22Rv1 (cell line): ENCODE results near the gene MIEN1.

Source experiments
- H3K27ac ChIP-seq: fragments of 450-650 bp; 2 replicates; pipeline ENCODE4 v1.5.1; 2017
- ZFX ChIP-seq: fragments of 450-650 bp; IDR thresholded peaks from 2 replicates; pipeline ENCODE4 v1.6.1; 2017; ENCODE audit warnings: antibody characterized with exemption, borderline replicate concordance
- TF ChIP-seq, protein P1 (sequence below): fragments of 450-650 bp; IDR thresholded peaks from 2 replicates; pipeline ENCODE4 v1.5.1; 2017; ENCODE audit warnings: mild to moderate bottlenecking

MIEN1 gene

DNA sequence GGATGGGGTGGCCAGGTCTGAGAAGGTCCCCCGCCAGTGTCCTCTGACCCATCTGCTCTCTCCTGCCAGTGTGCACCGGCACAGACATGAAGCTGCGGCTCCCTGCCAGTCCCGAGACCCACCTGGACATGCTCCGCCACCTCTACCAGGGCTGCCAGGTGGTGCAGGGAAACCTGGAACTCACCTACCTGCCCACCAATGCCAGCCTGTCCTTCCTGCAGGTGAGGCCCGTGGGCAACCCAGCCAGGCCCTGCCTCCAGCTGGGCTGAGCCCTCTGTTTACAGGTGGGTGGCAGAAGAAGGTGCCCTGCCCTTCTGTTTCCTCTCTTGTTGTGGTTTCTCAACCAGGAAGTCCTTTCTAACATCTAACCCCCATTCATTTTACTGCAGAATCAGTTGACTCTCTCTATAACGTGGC lies 23.4 kb downstream of the MIEN1 start:
- H3K27ac ChIP-seq: 0 out of 2 replicates have a peak overlapping the region, but pooled peaks have one; percentile 90
- no peak for TF ChIP-seq ZFX
- TF ChIP-seq, protein P1, sequence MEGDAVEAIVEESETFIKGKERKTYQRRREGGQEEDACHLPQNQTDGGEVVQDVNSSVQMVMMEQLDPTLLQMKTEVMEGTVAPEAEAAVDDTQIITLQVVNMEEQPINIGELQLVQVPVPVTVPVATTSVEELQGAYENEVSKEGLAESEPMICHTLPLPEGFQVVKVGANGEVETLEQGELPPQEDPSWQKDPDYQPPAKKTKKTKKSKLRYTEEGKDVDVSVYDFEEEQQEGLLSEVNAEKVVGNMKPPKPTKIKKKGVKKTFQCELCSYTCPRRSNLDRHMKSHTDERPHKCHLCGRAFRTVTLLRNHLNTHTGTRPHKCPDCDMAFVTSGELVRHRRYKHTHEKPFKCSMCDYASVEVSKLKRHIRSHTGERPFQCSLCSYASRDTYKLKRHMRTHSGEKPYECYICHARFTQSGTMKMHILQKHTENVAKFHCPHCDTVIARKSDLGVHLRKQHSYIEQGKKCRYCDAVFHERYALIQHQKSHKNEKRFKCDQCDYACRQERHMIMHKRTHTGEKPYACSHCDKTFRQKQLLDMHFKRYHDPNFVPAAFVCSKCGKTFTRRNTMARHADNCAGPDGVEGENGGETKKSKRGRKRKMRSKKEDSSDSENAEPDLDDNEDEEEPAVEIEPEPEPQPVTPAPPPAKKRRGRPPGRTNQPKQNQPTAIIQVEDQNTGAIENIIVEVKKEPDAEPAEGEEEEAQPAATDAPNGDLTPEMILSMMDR: no peak

DNA sequence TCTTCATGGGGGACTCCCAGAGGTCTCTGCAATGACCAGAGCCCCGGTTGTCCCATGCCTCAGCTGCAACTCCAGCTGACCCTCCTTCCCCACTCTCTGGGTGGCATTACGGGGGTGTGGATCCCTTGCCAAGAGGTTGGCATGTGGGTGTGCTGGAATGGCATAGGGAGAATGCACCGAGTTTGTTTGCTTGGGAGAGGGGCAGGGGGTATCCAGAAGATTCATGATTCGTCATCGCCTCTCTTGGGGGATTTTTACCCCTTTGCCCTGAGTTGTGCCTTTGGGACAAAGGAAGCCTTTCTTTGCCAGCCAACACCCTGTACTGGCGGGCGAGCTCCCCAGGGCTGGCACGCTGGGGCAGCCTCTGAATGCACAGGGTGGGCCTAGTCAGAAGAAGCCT lies 23.9 kb downstream of the MIEN1 start:
- TF ChIP-seq ZFX: no peak
- TF ChIP-seq, protein P1: no peak
- peak overlapping the region; percentile 90 for H3K27ac ChIP-seq

DNA sequence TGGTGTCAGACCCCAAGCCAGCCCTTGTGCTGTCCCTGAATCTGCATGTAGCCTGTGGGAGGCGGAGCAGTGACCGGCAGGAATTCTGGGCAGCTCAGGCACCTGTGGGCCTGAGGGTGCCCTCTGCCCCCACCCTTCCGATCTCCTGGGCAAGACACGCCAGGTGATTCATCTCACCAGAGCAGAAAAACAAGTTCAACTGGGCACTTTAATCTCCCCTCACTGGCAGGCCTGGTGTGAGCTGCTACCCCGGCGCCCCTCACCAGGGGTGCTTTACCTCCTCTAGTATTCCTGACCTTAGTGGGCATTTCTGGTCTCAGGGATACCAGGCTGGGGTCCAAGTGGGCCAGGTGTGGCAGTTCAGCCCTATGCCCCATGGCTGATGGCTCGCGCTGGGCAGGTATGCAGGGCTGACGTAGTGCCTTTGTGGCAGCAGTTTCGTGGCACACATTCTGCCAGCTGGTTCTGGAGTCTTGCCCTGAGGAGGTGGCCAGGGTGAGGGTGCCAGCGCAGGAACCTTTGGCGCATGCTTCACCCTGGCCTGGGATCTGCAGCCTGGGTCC lies 24.5 kb downstream of the MIEN1 start:
- peak overlapping the region; percentile 90 for H3K27ac ChIP-seq
- TF ChIP-seq, protein P1: no peak
- no peak for TF ChIP-seq ZFX

- no peak for TF ChIP-seq ZFX
- TF ChIP-seq, protein P1: no peak
- H3K27ac ChIP-seq: peak overlapping the region; percentile 90
Observed at GRCh38 chr17:39704821-39705551, 25.3 kb downstream of the MIEN1 start.

DNA sequence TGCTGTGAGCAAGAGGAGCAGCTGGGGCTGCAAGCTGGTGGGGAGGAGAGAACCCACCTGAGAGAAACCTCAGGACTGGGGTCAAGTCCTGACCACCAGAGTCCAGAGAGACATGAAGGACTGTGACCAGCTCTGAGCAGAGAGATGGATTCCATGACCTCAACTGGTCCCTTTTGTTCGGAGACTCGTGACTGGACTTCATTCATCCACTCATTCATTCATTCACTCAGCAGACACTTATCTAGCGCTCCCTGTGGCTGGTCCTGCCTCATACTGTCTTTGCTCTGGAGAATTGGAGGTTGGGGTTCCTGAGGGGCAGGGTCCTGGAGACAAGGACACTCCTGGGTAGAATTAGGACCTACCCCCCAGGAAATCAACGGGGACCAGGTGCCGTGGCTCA lies 26.4 kb downstream of the MIEN1 start:
- H3K27ac ChIP-seq: peak overlapping the region; percentile 90
- no peak for TF ChIP-seq ZFX
- TF ChIP-seq, protein P1: no peak

GRCh38 chr17:39702901-39703893 lies 27.1 kb downstream of the MIEN1 start:
- H3K27ac ChIP-seq: peak overlapping the region; percentile 90
- no peak for TF ChIP-seq ZFX
- TF ChIP-seq, protein P1: no peak
